HG03039 (cell line): ENCODE data around the gene PPP6R1.

Experiments used
- ATAC-seq: cut with Tn5 transposase; IDR thresholded peaks from one replicate; pipeline ENCODE4 v1.9.1; 2021; ENCODE audit warnings: mild to moderate bottlenecking, moderate library complexity; ENCODE audit not compliant: unreplicated experiment

PPP6R1 gene

DNA sequence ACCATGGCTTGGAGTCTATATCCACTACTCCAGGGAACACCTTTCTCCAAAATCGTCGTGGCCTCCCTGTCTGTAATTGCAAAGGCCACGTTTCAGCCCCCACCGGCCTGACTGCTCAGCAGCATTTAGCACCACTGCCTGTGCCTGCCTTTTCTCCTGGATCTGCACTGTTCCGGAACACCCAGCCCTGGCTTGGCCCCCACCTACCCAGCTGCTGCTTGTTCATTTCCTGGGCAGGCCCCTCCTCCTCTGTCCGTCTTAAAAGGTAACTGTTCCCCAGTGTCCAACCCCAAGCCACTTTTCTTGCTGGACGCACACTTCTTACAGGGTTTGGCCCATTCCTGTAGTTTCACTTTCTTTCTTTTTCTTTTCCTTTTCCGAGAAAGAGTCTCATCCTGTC lies 70.2 kb downstream of the PPP6R1 start:
- no peak for ATAC-seq

DNA sequence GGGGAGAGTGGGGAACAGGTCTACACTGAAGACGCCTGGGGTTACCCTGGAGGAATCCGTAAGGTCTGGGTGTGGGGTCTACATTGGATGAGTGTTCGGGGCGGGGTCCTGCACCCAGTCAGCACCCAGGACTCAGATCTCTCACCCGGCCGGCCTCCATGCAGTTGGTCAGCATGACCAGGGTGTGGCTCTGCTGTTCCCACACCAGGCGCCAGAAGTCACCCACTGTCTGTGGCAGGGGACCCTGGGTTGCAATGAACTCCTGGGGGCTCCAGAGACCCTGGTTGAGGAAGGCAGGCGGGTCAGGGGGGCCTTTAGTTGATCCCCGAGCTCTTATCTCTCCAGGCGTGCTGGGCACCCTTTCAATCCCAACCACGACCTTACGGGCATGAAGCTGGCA lies 72.7 kb downstream of the PPP6R1 start:
- ATAC-seq = no peak

DNA sequence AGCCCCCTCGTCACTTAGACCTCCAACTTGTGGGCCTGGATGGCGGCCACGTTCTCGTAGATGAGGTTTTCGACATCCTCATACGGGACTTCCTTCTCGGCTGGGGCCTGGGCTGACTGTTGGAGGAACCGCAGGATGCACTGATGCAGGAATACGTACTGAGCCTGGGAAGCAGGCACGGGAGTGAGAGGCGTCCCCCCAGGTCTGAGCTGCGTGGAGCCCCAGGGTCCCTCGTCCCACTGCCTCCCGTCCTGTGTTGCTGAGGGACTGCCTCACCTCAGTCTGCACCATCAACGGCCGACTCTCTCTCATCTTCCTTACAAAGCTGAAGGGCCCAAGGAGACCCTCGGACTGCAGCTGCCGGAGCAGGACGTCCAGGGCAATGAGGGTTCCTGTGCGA lies 77.1 kb downstream of the PPP6R1 start:
- no peak for ATAC-seq
